Peyer's patch (tissue), 4 donors: ENCODE results near the gene CSNK1G3. TPM values are rescaled to one million over a fixed set of nuclear protein-coding genes. Genes with fewer than 3 reads are reported as not detected.

Experiments
- DNase-seq, 3 donors: peaks; one replicate each; pipeline ENCODE4 v3.0.0-alpha.2; 2017 to 2019
- H3K27ac ChIP-seq, 4 donors: fragments of 200-600 bp; sonication (generic); one replicate each; pipeline ENCODE4 v1.5.1; 2016 to 2019
- H3K27me3 ChIP-seq, 2 donors: fragments of 200-600 bp; sonication (generic); one replicate each; pipeline ENCODE4 v1.5.1; 2019
- H3K36me3 ChIP-seq, 3 donors: fragments of 200-600 bp; sonication (generic); one replicate each; pipeline ENCODE4 v1.5.1; 2016 to 2019
- H3K4me1 ChIP-seq, 4 donors: fragments of 200-600 bp; sonication (generic); one replicate each; pipeline ENCODE4 v1.5.1; 2016 to 2019
- H3K4me3 ChIP-seq, 4 donors: fragments of 200-600 bp; sonication (generic); 1 replicate in 3 of 4; 2 replicates in 1 of 4; pipeline ENCODE4 v1.5.1; 2016 to 2019; ENCODE audit warnings: mild to moderate bottlenecking in 1 of 4
- H3K9me3 ChIP-seq, 4 donors: fragments of 200-600 bp; sonication (generic); one replicate each; pipeline ENCODE4 v1.5.1; 2016 to 2019; ENCODE audit warnings: mild to moderate bottlenecking in 1 of 4
- CTCF ChIP-seq, 6 experiments: fragments of 450-650 bp in 4 of 6; fragments of 200-600 bp in 2 of 6; sonication (generic) in 1 of 6; IDR thresholded peaks; one replicate each; pipeline ENCODE4 v1.5.1; 2017 to 2019; ENCODE audit warnings: antibody characterized with exemption in 6 of 6, mild to moderate bottlenecking in 3 of 6, moderate library complexity in 1 of 6
- POLR2A ChIP-seq, 2 donors: fragments of 450-650 bp; IDR thresholded peaks; one replicate each; pipeline ENCODE4 v1.5.1; 2017; ENCODE audit warnings: antibody characterized with exemption in 2 of 2, mild to moderate bottlenecking in 2 of 2, moderate library complexity in 2 of 2
- total RNA-seq, 4 donors: library from RNA; depleted of rRNA; stranded (reverse); fragments of >200 nt; gene quantifications; one replicate each; pipeline ENCODE4 v1.1.0, GENCODE V29; 2016

The CSNK1G3 gene
- total RNA-seq, 4 donors from 2014 or later = 30.4 to 66.8 (median 53.0) TPM

- Histone ChIP-seq H3K4me3 (no peak overlapping the region), H3K36me3 (no peaks in the 10 kb centered on the region), H3K27me3 (no peaks in the 10 kb centered on the region), H3K9me3 (no peaks in the 10 kb centered on the region), H3K27ac (no peak overlapping the region), H3K4me1 (no peaks in the 10 kb centered on the region)
- no peak for TF ChIP-seq POLR2A (IDR thresholded peaks at IDR 0.05)
- TF ChIP-seq CTCF (IDR thresholded peaks at IDR 0.05) = no peak
- DNase-seq = no peak
These were observed 25.9 kb downstream of the CSNK1G3 start for GRCh38 chr5:123537845-123538244.

DNA sequence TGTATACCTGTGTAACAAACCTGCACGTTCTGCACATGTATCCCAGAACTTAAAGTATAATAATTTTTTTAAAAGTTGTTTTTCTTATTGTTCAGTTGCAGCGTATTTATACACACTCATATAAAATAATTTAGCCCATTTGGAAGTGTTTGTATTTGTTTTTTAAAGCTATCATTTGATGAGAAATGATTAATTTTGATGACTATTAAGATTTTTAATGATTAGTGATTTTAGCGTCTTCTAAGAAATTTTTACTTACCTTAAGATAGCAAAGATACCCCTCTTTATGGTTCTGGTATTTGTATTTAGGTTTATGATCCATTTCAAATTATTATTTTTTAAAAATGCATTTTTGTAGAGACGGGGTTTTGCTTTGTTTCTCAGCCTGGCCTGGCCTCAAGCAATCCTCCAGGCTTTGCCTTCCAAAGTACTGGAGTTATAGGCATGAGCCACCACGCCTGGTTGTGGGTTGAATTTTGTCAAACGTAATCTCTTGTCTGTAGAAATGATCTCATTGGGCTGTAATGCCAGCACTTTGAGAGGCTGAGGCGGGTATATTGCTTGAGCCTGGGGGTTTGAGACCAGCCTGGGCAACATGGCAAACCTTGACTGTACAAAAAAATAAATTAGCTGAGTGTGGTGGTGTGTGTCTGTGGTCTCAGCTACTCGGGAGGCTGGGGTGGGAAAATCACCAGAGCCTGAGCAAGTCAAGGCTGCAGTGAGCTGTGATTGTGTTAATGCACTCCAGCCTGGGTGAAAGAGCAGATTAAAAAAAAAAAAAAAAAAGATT, 26.9 kb downstream of the CSNK1G3 start:
- H3K9me3 ChIP-seq = no peaks in the 10 kb centered on the region
- no peaks in the 10 kb centered on the region for H3K36me3 ChIP-seq
- no peaks in the 10 kb centered on the region for H3K27me3 ChIP-seq
- DNase-seq = no peak
- H3K4me3 ChIP-seq = no peak overlapping the region
- H3K27ac ChIP-seq = no peak overlapping the region
- no peak for TF ChIP-seq POLR2A (IDR thresholded peaks at IDR 0.05)
- no peak for TF ChIP-seq CTCF (IDR thresholded peaks at IDR 0.05)
- no peaks in the 10 kb centered on the region for H3K4me1 ChIP-seq

- no peak for TF ChIP-seq POLR2A (IDR thresholded peaks at IDR 0.05)
- TF ChIP-seq CTCF (IDR thresholded peaks at IDR 0.05) = no peak
These were observed 28.6 kb downstream of the CSNK1G3 start for GRCh38 chr5:123540534-123540933.

DNA sequence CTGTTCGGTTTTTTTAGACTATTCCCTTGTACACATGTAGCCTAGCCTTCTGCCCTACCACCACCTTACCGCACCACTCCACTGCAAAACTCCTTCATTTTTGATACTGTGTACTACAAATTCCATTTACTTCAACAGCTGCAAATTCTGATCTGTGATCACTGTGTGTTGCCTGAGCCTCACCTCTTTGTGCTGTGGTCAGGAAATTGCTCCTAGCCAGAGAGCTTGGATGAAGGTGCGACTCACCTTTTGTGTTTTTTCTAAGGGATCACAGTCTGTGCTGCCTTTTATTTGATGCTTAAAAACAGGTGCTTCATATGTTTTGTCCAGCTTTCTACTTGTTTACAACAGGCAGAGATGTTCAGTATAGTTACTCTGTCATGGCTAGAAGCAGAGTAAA, 31.5 kb downstream of the CSNK1G3 start:
- no peak overlapping the region for H3K4me3 ChIP-seq
- no peak overlapping the region for H3K27ac ChIP-seq
- TF ChIP-seq POLR2A (IDR thresholded peaks at IDR 0.05) = no peak
- TF ChIP-seq CTCF (IDR thresholded peaks at IDR 0.05) = no peak
- no peaks in the 10 kb centered on the region for H3K4me1 ChIP-seq
- DNase-seq = no peak
- H3K9me3 ChIP-seq = no peaks in the 10 kb centered on the region
- no peaks in the 10 kb centered on the region for H3K36me3 ChIP-seq
- H3K27me3 ChIP-seq = no peaks in the 10 kb centered on the region

More at GRCh38 chr5:123540534-123540933, 28.6 kb downstream of the CSNK1G3 start:
- no peaks in the 10 kb centered on the region for H3K36me3 ChIP-seq
- DNase-seq = no peak
- no peak overlapping the region for H3K27ac ChIP-seq
- no peaks in the 10 kb centered on the region for H3K27me3 ChIP-seq
- H3K9me3 ChIP-seq = no peaks in the 10 kb centered on the region
- no peaks in the 10 kb centered on the region for H3K4me1 ChIP-seq
- H3K4me3 ChIP-seq = no peak overlapping the region

GRCh38 chr5:123545506-123545905, 33.5 kb downstream of the CSNK1G3 start:
- TF ChIP-seq CTCF (IDR thresholded peaks at IDR 0.05) (peak in 5 of 6 experiments; percentile 13 to 58 (median 53)), POLR2A (IDR thresholded peaks at IDR 0.05) (no peak)
- no peak for DNase-seq
- Histone ChIP-seq H3K9me3 (no peaks in the 10 kb centered on the region), H3K27me3 (no peaks in the 10 kb centered on the region), H3K4me1 (peaks cover 0 to 16% (median 0%) of the 10 kb centered on the region in 4 donors), H3K27ac (no peak overlapping the region), H3K36me3 (no peaks in the 10 kb centered on the region), H3K4me3 (no peak overlapping the region)
